T-helper 22 cell (primary cell): ENCODE data around the gene PTPRE.

ENCODE experiments used
- DNase-seq: peaks from one replicate; pipeline ENCODE4 v3.0.0-alpha.2; 2020; ENCODE audit warnings: low read depth

Gene PTPRE

GRCh38 chr10:128060341-128061250 lies 153.7 kb downstream of the PTPRE start:
- no peak for DNase-seq

- DNase-seq: no peak
These were observed 154.7 kb downstream of the PTPRE start for GRCh38 chr10:128061306-128062300.

GRCh38 chr10:128062331-128062880 lies 155.5 kb downstream of the PTPRE start:
- no peak for DNase-seq

- peak; percentile 51 for DNase-seq
These were observed 156.1 kb downstream of the PTPRE start for GRCh38 chr10:128062881-128063563.

- DNase-seq: no peak
These were observed 156.8 kb downstream of the PTPRE start for GRCh38 chr10:128063736-128064107.

GRCh38 chr10:128064108-128064969 lies 157.4 kb downstream of the PTPRE start:
- DNase-seq: peak; percentile 71

- no peak for DNase-seq
These were observed 158.2 kb downstream of the PTPRE start for GRCh38 chr10:128064970-128065580.

GRCh38 chr10:128065881-128066534 lies 159.1 kb downstream of the PTPRE start:
- DNase-seq: no peak

GRCh38 chr10:128066870-128067382 lies 160.0 kb downstream of the PTPRE start:
- no peak for DNase-seq

- DNase-seq: no peak
These were observed 160.9 kb downstream of the PTPRE start for GRCh38 chr10:128067691-128068397.

- no peak for DNase-seq
These were observed 161.7 kb downstream of the PTPRE start for GRCh38 chr10:128068398-128069285.

- peak; percentile 59 for DNase-seq
These were observed 162.6 kb downstream of the PTPRE start for GRCh38 chr10:128069351-128070051.

- no peak for DNase-seq
These were observed 163.3 kb downstream of the PTPRE start for GRCh38 chr10:128070161-128070560.

- DNase-seq: no peak
These were observed 164.0 kb downstream of the PTPRE start for GRCh38 chr10:128070721-128071416.

- DNase-seq: no peak
These were observed 164.5 kb downstream of the PTPRE start for GRCh38 chr10:128071417-128071782.

GRCh38 chr10:128072046-128072445 lies 165.1 kb downstream of the PTPRE start:
- DNase-seq: no peak
